Neural crest cell (in vitro differentiated cells): Measurements from ENCODE around the gene TEX101. TPM values are rescaled to one million over a fixed set of nuclear protein-coding genes. Genes with fewer than 3 reads are reported as not detected.
A peak's percentile ranks its signal among the peaks of the same experiment; 100 is the strongest.

Experiments
- DNase-seq: peaks from one replicate; pipeline ENCODE4 v3.0.0; 2021; ENCODE audit warnings: low read depth, mixed read lengths, low spot score
- H3K27ac Mint-ChIP-seq: one replicate; pipeline ENCODE4 v1.8.0; 2021; ENCODE audit warnings: mild to moderate bottlenecking, mixed read lengths; ENCODE audit not compliant: unreplicated experiment
- H3K27me3 Mint-ChIP-seq: 2 replicates; pipeline ENCODE4 v1.8.0; 2021; ENCODE audit warnings: low read depth, mild to moderate bottlenecking, mixed read lengths
- H3K36me3 Mint-ChIP-seq: 2 replicates; pipeline ENCODE4 v1.8.0; 2021; ENCODE audit warnings: low read depth, mild to moderate bottlenecking, mixed read lengths
- H3K4me1 Mint-ChIP-seq: 2 replicates; pipeline ENCODE4 v1.8.0; 2021; ENCODE audit warnings: mixed read lengths
- H3K4me3 Mint-ChIP-seq: one replicate; pipeline ENCODE4 v1.8.0; 2021; ENCODE audit warnings: mild to moderate bottlenecking, mixed read lengths
- H3K9me3 Mint-ChIP-seq: 2 replicates; pipeline ENCODE4 v1.8.0; 2021; ENCODE audit warnings: mixed read lengths
- total RNA-seq: library from RNA; stranded (reverse); gene quantifications from 2 replicates; pipeline ENCODE4 v1.2.1, GENCODE V29; 2021
- TF ChIP-seq, protein P1 (sequence below): fragments of 200-600 bp; sonication (generic); conservative IDR thresholded peaks from 2 replicates; pipeline ENCODE4 v1.5.0; 2021; ENCODE audit warnings: antibody characterized with exemption, mild to moderate bottlenecking

The TEX101 gene
- total RNA-seq, 1 donor from 2014 or later: not detected

DNA sequence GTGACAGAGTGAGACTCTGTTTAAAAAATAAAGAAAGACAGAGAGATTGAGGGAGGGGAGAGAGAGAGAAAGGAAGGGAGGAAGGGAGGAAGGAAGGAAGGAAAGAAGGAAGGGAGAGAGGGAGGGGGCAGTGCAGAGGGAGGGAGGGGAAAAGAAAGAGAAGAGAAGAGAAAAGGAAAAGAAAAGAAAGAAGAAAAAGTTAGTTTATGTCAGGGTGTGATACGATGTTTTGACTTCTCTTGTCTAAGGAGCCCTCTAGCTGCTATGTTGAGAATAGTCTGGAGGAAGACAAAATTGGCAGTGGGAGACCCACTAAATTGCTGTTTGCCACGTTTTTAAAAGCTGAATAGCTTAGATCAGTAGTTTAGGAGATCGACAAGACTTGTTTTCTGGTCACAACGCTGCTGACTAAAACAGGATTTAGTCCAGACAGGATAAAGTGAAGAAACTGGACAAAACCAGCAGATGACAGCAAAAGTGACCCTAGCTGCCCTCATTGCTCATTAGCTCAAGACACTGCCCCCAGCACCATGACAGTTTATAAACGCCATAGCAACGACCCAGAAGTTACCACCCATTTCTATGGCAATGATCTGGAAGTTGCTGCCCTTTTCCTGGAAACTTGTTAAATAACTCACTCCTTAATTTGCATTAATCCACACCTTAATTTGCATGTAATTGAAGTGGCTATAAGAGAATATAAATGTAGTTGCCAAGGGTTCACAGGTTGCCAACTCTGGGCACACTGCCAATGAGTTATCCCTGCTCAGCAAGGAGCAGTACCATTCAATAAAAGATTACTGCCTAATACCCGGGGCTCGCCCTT is 11.1 kb downstream of the TEX101 start:
- Mint-ChIP-seq H3K27me3 (peaks cover 27% of the 10 kb centered on the region), H3K4me1 (no peaks in the 10 kb centered on the region), H3K27ac (no peak overlapping the region), H3K9me3 (no peaks in the 10 kb centered on the region), H3K4me3 (no peak overlapping the region), H3K36me3 (no peaks in the 10 kb centered on the region)
- TF ChIP-seq, protein P1, sequence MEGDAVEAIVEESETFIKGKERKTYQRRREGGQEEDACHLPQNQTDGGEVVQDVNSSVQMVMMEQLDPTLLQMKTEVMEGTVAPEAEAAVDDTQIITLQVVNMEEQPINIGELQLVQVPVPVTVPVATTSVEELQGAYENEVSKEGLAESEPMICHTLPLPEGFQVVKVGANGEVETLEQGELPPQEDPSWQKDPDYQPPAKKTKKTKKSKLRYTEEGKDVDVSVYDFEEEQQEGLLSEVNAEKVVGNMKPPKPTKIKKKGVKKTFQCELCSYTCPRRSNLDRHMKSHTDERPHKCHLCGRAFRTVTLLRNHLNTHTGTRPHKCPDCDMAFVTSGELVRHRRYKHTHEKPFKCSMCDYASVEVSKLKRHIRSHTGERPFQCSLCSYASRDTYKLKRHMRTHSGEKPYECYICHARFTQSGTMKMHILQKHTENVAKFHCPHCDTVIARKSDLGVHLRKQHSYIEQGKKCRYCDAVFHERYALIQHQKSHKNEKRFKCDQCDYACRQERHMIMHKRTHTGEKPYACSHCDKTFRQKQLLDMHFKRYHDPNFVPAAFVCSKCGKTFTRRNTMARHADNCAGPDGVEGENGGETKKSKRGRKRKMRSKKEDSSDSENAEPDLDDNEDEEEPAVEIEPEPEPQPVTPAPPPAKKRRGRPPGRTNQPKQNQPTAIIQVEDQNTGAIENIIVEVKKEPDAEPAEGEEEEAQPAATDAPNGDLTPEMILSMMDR: peak; percentile 55
- DNase-seq: no peak

- no peak for DNase-seq
- TF ChIP-seq, protein P1: no peak
- Mint-ChIP-seq H3K27me3 (peaks cover 13% of the 10 kb centered on the region), H3K4me3 (no peak overlapping the region), H3K9me3 (no peaks in the 10 kb centered on the region), H3K27ac (no peak overlapping the region), H3K36me3 (no peaks in the 10 kb centered on the region), H3K4me1 (no peaks in the 10 kb centered on the region)
Measured at GRCh38 chr19:43429395-43429794, 14.7 kb downstream of the TEX101 start.

DNA sequence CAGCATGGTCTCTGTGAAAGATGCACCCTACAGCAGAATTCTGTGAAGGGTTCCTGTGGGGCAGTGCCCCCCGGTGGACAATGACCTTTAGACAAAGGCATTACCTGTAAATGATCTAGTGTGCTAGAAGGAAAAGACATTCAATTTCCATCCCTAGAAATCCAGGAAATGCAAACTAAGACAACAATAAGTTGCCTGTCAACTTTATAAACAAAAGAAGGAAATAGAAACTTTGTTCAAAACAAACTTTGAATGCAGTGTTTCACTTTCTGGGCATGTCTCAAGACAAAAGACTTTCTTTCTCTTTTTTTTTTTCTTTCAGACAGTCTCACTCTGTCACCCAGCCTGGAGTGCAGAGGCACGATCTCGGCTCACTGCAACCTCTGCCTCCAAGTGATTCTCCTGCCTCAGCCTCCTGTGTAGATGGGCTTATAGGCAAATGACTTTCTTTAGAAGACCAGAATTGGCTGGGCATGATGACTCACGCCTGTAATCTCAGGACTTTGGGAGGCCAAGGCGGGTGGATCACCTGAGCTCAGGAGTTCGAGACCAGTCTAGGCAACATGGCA is 15.5 kb downstream of the TEX101 start:
- peaks cover 17% of the 10 kb centered on the region for H3K27me3 Mint-ChIP-seq
- TF ChIP-seq, protein P1: peak; percentile 30
- H3K9me3 Mint-ChIP-seq: no peaks in the 10 kb centered on the region
- H3K4me1 Mint-ChIP-seq: no peaks in the 10 kb centered on the region
- no peak overlapping the region for H3K27ac Mint-ChIP-seq
- no peaks in the 10 kb centered on the region for H3K36me3 Mint-ChIP-seq
- H3K4me3 Mint-ChIP-seq: no peak overlapping the region
- no peak for DNase-seq

DNA sequence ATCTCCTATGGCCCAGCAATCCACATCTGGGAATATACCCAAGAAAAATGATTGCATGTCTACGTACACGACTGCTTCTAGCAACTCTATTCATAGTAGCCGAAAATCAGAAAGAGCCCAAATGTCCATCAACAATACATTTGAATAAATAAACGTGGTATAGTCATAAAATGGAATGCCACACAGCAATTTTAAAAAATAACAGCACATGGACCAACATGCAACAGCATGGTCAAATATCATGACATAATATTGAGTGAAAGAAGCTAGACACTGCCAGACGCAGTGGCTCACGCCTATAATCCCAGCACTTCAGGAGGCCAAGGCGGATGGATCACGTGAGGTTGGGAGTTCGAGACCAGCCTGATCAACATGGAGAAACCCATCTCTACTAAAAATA is 16.3 kb downstream of the TEX101 start:
- Mint-ChIP-seq H3K27ac (no peak overlapping the region), H3K36me3 (no peaks in the 10 kb centered on the region), H3K4me3 (no peak overlapping the region), H3K9me3 (no peaks in the 10 kb centered on the region), H3K27me3 (peaks cover 15% of the 10 kb centered on the region), H3K4me1 (no peaks in the 10 kb centered on the region)
- TF ChIP-seq, protein P1: no peak
- no peak for DNase-seq

DNA sequence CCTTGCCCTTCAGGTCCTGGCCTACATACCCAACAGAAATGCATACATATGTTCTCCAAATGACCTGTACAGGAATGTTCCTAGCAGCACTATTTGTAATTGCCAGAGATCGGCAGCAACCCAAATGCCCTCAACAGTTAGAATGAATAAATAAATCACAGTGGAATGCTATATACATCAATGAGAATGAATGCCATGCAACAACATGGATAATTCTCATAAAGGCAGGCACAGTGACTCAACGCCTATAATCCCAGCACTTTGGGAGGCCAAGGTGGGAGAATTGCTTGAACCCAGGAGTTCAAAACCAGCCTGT is 18.6 kb downstream of the TEX101 start:
- TF ChIP-seq, protein P1: no peak
- Mint-ChIP-seq H3K9me3 (no peaks in the 10 kb centered on the region), H3K27me3 (peaks cover 23% of the 10 kb centered on the region), H3K4me1 (no peaks in the 10 kb centered on the region), H3K36me3 (no peaks in the 10 kb centered on the region), H3K4me3 (no peak overlapping the region), H3K27ac (no peak overlapping the region)
- DNase-seq: no peak
